Endothelial cell of umbilical vein (primary cell): ENCODE data around the gene EIF3A. TPM values are rescaled to one million over a fixed set of nuclear protein-coding genes. Genes with fewer than 3 reads are reported as not detected.

Source experiments
- BruUV-seq: library from RNA; stranded (reverse); fragments of 400-500 nt; replicated peaks from 2 replicates; lab custom pipeline; 2021; lab: Mats Ljungman, UMichigan
- CTCF ChIA-PET: fragments of 300-600, 350-600 bp; sonication (Branson Sonifier 250); formaldehyde crosslinking; loops from one replicate; lab custom pipeline; 2021; ENCODE audit warnings: antibody characterized with exemption, inconsistent platforms; lab: Charles Lee
- POLR2A ChIA-PET: fragments of 300-600, 350-600 bp; sonication (Branson Sonifier 250); formaldehyde crosslinking; loops from one replicate; lab custom pipeline; 2021; ENCODE audit warnings: antibody characterized with exemption, inconsistent platforms; lab: Charles Lee
- DNase-seq: peaks from one replicate; pipeline ENCODE4 v3.0.0-alpha.2; 2011; ENCODE audit warnings: low read depth, low spot score
- FAIRE-seq: peaks from 2 replicates; lab custom pipeline; 2011; peaks lifted over from hg19 to GRCh38; lab: Jason Lieb, UNC
- H2AFZ ChIP-seq: 2 replicates; pipeline ENCODE4 v1.6.0; 2012; ENCODE audit warnings: low read depth, low read length, control low read depth, inconsistent platforms
- H3K27ac ChIP-seq: 2 replicates; pipeline ENCODE4 v1.5.1; 2011; ENCODE audit warnings: low read depth, mild to moderate bottlenecking, control low read depth, low read length, moderate library complexity; ENCODE audit not compliant: insufficient read depth
- H3K27me3 ChIP-seq, 2 experiments: 2 replicates each; pipeline versions ENCODE4 v1.6.0 to v1.6.1; 2011; ENCODE audit warnings: low read length in 2 of 2, mixed read lengths in 1 of 2; ENCODE audit not compliant: control insufficient read depth in 2 of 2, insufficient read depth in 2 of 2
- H3K36me3 ChIP-seq, 2 experiments: 2 replicates in 1 of 2; 3 replicates in 1 of 2; pipeline ENCODE4 v1.5.1; 2011; ENCODE audit warnings: low read length in 2 of 2, mild to moderate bottlenecking in 1 of 2, moderate library complexity in 1 of 2; ENCODE audit not compliant: control insufficient read depth in 2 of 2, insufficient read depth in 2 of 2; ENCODE audit errors: extremely low read depth in 1 of 2
- H3K4me1 ChIP-seq: 3 replicates; pipeline ENCODE4 v1.5.1; 2011; ENCODE audit warnings: mild to moderate bottlenecking, low read length; ENCODE audit not compliant: control insufficient read depth, insufficient read depth; ENCODE audit errors: extremely low read depth
- H3K4me2 ChIP-seq: 2 replicates; pipeline ENCODE4 v1.6.1; 2011; ENCODE audit warnings: low read length, control low read depth, mixed read lengths; ENCODE audit not compliant: insufficient read depth
- H3K4me3 ChIP-seq, 3 experiments: fragments of 200-600 bp in 1 of 3; sonication (generic), shearing (Covaris generic) in 1 of 3; replicated peaks in 1 of 3; 2 replicates each; pipeline ENCODE4 v1.5.1; 2011 to 2016; ENCODE audit warnings: control low read depth in 3 of 3, low read length in 3 of 3, mild to moderate bottlenecking in 2 of 3, inconsistent platforms in 1 of 3, low read depth in 1 of 3, moderate library complexity in 1 of 3; ENCODE audit not compliant: insufficient read depth in 1 of 3
- H3K79me2 ChIP-seq: 2 replicates; pipeline ENCODE4 v1.6.0; 2012; ENCODE audit warnings: low read length, inconsistent platforms; ENCODE audit not compliant: control insufficient read depth, insufficient read depth
- H3K9ac ChIP-seq: replicated peaks from 2 replicates; pipeline ENCODE3; 2011; ENCODE audit warnings: low read length, control low read depth; ENCODE audit not compliant: insufficient read depth; ENCODE audit errors: extremely low read depth
- H3K9me1 ChIP-seq: replicated peaks from 3 replicates; pipeline ENCODE4 v1.6.0; 2011; ENCODE audit warnings: mild to moderate bottlenecking, low read length; ENCODE audit not compliant: control insufficient read depth, insufficient read depth; ENCODE audit errors: extremely low read depth
- H3K9me3 ChIP-seq: replicated peaks from 2 replicates; pipeline ENCODE4 v1.5.1; 2012; ENCODE audit warnings: low read length, inconsistent platforms; ENCODE audit not compliant: control insufficient read depth, insufficient read depth
- H4K20me1 ChIP-seq: replicated peaks from 2 replicates; pipeline ENCODE3; 2011; ENCODE audit warnings: mild to moderate bottlenecking, low read length; ENCODE audit not compliant: control insufficient read depth, insufficient read depth; ENCODE audit errors: extremely low read depth
- JUN ChIP-seq: IDR thresholded peaks from 2 replicates; pipeline ENCODE4 v1.6.1; 2011; ENCODE audit warnings: borderline replicate concordance, low read depth; ENCODE audit not compliant: insufficient read length, insufficient read depth
- MYC ChIP-seq: IDR thresholded peaks from one replicate; pipeline ENCODE4 v1.6.1; 2011; ENCODE audit warnings: mild to moderate bottlenecking, low read depth, low read length
- POLR2A ChIP-seq: IDR thresholded peaks from 2 replicates; pipeline ENCODE4 v1.6.1; 2012; ENCODE audit warnings: low read depth, mild to moderate bottlenecking, control low read depth, low read length
- dilution Hi-C: fragments of 300-500 bp; cut with MboI; formaldehyde crosslinking; loops from one replicate; pipeline ENCODE4 v1.15.0; 2019; ENCODE audit warnings: low sequenced_read_pairs; ENCODE audit not compliant: extremely low pct_ligation_motif_present
- intact Hi-C: fragments of 100-400 bp; cut with micrococcal nuclease; formaldehyde crosslinking; loops from one replicate; pipeline ENCODE4 v1.10.0; 2022
- polyA plus RNA-seq, 4 experiments: library from polyadenylated mRNA; depleted of rRNA in 3 of 4; stranded (reverse) in 3 of 4; unstranded in 1 of 4; fragments of >200 nt; gene quantifications; 2 replicates each; pipeline versions ENCODE4 v1.2.1 to v1.2.3, GENCODE V29; 2011 to 2012; ENCODE audit warnings: missing spikeins in 1 of 4
- total RNA-seq: library from RNA; stranded (reverse); gene quantifications from 2 replicates; pipeline ENCODE4 v1.2.3, GENCODE V29; 2021

The EIF3A gene
- total and polyA plus RNA-seq, 2 donors (not counting 3 experiments of a cell fraction or from before 2014, with no cell fraction given) = 27.6 to 159 TPM

DNA sequence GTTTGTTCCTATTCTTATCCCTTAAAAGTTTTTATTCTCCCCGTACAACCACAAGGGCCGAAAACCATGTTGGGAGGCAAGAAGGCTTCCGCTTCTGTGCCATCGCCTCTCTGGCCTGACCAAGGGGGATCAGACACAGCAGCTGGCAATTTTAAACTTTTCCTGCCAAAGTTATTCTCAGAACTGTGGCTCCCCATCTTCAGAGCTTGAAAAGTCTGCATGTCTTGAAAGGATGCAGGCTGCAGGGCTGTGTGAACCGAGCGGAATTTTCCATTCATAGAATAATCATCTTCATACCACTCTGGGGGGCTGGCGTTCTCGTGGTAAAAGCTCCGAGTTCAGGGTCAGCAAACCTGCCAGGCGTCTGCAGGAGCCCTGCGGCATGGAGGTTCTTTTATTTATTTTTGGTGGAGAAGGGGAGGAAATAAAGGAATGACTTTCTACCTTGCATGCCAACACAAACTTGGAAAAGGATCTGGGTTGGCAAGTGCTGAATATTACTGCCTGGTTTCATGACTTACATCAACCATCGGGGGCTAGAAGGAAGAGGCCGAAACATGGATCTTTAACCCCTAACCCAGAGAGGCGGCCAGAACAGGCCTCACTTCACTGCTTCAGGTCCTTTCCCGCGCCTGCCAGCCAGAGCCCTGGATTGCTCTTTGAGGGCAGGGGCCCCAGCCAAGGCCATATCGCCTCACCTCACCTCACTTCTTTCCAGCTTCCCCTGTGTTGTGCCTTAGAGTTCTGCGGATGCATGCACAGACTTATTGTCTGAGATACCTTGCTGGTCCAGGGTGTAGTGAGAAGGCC lies 54.1 kb downstream of the EIF3A start:
- TF ChIP-seq POLR2A (no peak), JUN (no peak), MYC (no peak)
- H3K4me1 ChIP-seq = peaks cover 8% of the 10 kb centered on the region
- H3K9me1 ChIP-seq = no peaks in the 10 kb centered on the region
- FAIRE-seq (no peak), DNase-seq (peak; percentile 47)
- H3K9ac ChIP-seq = no peak overlapping the region
- no TSS peak for BruUV-seq
- H3K4me2 ChIP-seq = no peak overlapping the region
- no peaks in the 10 kb centered on the region for H3K27me3 ChIP-seq
- dilution Hi-C loops (no loop called here), intact Hi-C loops (loop anchor here (5.0 kb wide), 1 partner anchor 154 kb away; no protein-coding TSS in a partner anchor)
- POLR2A ChIA-PET = interaction anchor here (0.6 kb wide), 1 partner anchor 1869 kb away, joined by 3 read pairs; no protein-coding TSS in a partner anchor
- CTCF ChIA-PET = interaction anchor here (2.0 kb wide), 1 partner anchor 458 kb away, joined by 8 read pairs; no protein-coding TSS in a partner anchor
- peaks cover 3% of the 10 kb centered on the region for H4K20me1 ChIP-seq
- no peak overlapping the region for H2AFZ ChIP-seq
- H3K4me3 ChIP-seq = no peak overlapping the region
- no peaks in the 10 kb centered on the region for H3K79me2 ChIP-seq
- H3K36me3 ChIP-seq = no peaks in the 10 kb centered on the region
- H3K9me3 ChIP-seq = no peaks in the 10 kb centered on the region
- H3K27ac ChIP-seq = no peak overlapping the region

DNA sequence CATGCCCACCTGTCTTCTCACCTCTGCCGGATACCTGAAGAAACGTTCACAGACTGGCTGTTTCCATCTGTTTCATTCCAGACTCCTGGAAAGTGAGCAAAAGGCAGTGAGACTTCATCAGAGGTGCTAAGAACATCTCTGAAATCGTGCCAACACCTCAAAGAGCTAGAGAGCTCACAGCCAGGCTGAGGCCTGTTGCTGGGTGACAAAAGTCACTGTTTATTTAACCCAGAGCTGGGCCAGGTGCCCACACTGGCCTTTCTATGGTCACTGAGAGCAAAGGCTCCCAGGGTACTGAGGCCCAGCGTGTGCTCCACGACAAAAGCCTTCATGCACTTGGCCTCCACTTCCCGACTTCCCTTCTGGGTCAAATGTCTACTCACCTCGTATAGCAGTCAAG lies 54.8 kb downstream of the EIF3A start:
- Histone ChIP-seq H3K4me1 (peaks cover 2% of the 10 kb centered on the region), H3K4me2 (no peak overlapping the region)
- intact Hi-C loops = loop anchor here (5.0 kb wide), 1 partner anchor 153 kb away; no protein-coding TSS in a partner anchor

More for the DNA sequence above, 54.8 kb downstream of the EIF3A start:
- Histone ChIP-seq H3K79me2 (no peaks in the 10 kb centered on the region), H3K9me1 (no peaks in the 10 kb centered on the region), H3K9me3 (no peaks in the 10 kb centered on the region), H3K9ac (no peak overlapping the region), H3K27ac (no peak overlapping the region), H3K27me3 (no peaks in the 10 kb centered on the region), H2AFZ (no peak overlapping the region), H3K36me3 (no peaks in the 10 kb centered on the region), H3K4me3 (no peak overlapping the region), H4K20me1 (no peaks in the 10 kb centered on the region)
- no TSS peak for BruUV-seq
- CTCF ChIA-PET = interaction anchor here (2.0 kb wide), 1 partner anchor 457 kb away, joined by 8 read pairs; no protein-coding TSS in a partner anchor
- FAIRE-seq (no peak), DNase-seq (no peak)
- TF ChIP-seq MYC = no peak
- POLR2A ChIA-PET = interaction anchor here (0.6 kb wide), 1 partner anchor 1868 kb away, joined by 3 read pairs; no protein-coding TSS in a partner anchor
- dilution Hi-C loops = no loop called here
